Right atrium auricular region (tissue), 2 donors: ENCODE measurements around the gene C7orf57. TPM values are rescaled to one million over a fixed set of nuclear protein-coding genes. Genes with fewer than 3 reads are reported as not detected.
"Not testable (repeated sequence)": the region's sequence is repeated elsewhere in the genome, so short reads cannot be mapped to it uniquely, and the experiment has no call there.

Experiments
- DNase-seq: peaks from one replicate; pipeline ENCODE4 v3.0.0-alpha.2; 2019; ENCODE audit warnings: low spot score
- H3K27ac ChIP-seq, 2 donors: fragments of 200-600 bp; sonication (generic); 1 replicate in 1 of 2; 2 replicates in 1 of 2; pipeline ENCODE4 v1.5.1; 2016 to 2019
- H3K27me3 ChIP-seq, 2 donors: fragments of 200-600 bp; sonication (generic); one replicate each; pipeline versions ENCODE4 v1.5.1 to v1.6.0; 2017 to 2019
- H3K36me3 ChIP-seq: fragments of 200-600 bp; sonication (generic); one replicate; pipeline ENCODE4 v1.5.1; 2016
- H3K4me1 ChIP-seq, 2 donors: fragments of 200-600 bp; sonication (generic); one replicate each; pipeline versions ENCODE4 v1.5.1 to v1.6.0; 2017 to 2019
- H3K4me3 ChIP-seq, 2 donors: fragments of 200-600 bp; sonication (generic); 1 replicate in 1 of 2; 2 replicates in 1 of 2; pipeline ENCODE4 v1.5.1; 2017 to 2019; ENCODE audit warnings: mild to moderate bottlenecking in 1 of 2, moderate library complexity in 1 of 2
- H3K9me3 ChIP-seq, 2 donors: fragments of 200-600 bp; sonication (generic); one replicate each; pipeline ENCODE4 v1.5.1; 2019
- total RNA-seq, 2 donors: library from RNA; depleted of rRNA; stranded (reverse); fragments of >200 nt; gene quantifications; one replicate each; pipeline ENCODE4 v1.1.0, GENCODE V29; 2016
- TF ChIP-seq, protein P1 (sequence below), 2 donors: fragments of 200-600 bp; sonication (generic); IDR thresholded peaks; one replicate each; pipeline ENCODE4 v1.5.1; 2019; ENCODE audit warnings: antibody characterized with exemption in 2 of 2

The C7orf57 gene
- total RNA-seq, 2 donors from 2014 or later, result not detected

DNA sequence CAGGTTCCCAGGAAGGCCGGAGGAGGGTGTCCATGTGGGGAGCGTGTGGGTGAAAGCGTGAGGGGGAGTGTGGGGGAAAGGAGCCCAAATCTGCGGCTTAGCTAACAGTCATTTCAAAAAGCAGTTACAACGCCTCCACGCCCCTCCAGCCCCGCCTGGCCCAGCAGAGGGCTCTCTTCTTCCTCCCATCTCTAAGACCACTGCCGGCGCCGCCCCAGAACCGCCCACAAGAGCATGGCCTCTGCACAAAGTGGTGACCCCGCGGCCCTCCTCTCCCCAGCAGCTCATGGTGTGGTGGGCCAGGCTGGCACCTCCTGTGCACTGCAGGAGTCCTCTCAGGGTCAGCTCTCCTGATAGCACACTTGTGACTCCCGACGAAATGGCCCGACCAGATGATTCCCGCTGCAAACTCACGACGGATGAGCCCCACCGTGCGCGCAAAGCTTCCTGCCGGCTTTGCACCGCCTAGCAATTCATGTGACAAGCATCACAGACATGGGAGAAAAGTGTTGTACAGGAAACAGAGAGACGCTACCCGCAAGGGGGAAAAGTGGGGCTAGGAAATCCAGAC, 43.5 kb upstream of the C7orf57 start:
- Histone ChIP-seq H3K27ac (peak overlapping the region; percentile 15 to 64), H3K27me3 (no peaks in the 10 kb centered on the region), H3K4me1 (no peaks in the 10 kb centered on the region), H3K4me3 (peak overlapping the region; percentile 37 to 50), H3K36me3 (no peaks in the 10 kb centered on the region), H3K9me3 (no peaks in the 10 kb centered on the region)
- TF ChIP-seq, protein P1, sequence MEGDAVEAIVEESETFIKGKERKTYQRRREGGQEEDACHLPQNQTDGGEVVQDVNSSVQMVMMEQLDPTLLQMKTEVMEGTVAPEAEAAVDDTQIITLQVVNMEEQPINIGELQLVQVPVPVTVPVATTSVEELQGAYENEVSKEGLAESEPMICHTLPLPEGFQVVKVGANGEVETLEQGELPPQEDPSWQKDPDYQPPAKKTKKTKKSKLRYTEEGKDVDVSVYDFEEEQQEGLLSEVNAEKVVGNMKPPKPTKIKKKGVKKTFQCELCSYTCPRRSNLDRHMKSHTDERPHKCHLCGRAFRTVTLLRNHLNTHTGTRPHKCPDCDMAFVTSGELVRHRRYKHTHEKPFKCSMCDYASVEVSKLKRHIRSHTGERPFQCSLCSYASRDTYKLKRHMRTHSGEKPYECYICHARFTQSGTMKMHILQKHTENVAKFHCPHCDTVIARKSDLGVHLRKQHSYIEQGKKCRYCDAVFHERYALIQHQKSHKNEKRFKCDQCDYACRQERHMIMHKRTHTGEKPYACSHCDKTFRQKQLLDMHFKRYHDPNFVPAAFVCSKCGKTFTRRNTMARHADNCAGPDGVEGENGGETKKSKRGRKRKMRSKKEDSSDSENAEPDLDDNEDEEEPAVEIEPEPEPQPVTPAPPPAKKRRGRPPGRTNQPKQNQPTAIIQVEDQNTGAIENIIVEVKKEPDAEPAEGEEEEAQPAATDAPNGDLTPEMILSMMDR (IDR thresholded peaks at IDR 0.05), result peak; percentile 42 to 83
- DNase-seq, result peak; percentile 86

DNA sequence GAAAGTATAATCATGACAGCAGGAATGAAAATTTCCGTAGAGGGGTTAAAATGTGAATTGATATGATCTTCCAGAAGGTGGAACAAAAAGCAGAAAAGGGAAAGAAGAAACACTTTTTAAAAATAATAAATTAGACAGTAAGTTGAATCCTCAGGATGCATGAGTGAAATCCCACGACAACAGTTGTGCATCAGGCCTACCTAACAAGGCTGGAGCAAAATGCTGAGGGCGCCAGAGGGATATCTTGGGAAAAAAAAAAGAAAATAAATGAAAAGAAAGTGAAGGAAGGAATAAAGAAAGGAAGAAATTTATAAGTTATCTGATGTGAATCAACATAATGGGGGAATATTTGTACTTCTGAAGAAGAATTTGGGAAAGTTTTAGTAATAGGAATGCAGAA, 42.9 kb upstream of the C7orf57 start:
- Histone ChIP-seq H3K27me3 (no peaks in the 10 kb centered on the region), H3K4me3 (peak overlapping the region in 1 of 2 donors; percentile 50), H3K4me1 (no peaks in the 10 kb centered on the region), H3K36me3 (no peaks in the 10 kb centered on the region), H3K9me3 (no peaks in the 10 kb centered on the region), H3K27ac (peak overlapping the region in 1 of 2 donors; percentile 64)
- TF ChIP-seq, protein P1 (IDR thresholded peaks at IDR 0.05), result no peak
- DNase-seq, result no peak

DNA sequence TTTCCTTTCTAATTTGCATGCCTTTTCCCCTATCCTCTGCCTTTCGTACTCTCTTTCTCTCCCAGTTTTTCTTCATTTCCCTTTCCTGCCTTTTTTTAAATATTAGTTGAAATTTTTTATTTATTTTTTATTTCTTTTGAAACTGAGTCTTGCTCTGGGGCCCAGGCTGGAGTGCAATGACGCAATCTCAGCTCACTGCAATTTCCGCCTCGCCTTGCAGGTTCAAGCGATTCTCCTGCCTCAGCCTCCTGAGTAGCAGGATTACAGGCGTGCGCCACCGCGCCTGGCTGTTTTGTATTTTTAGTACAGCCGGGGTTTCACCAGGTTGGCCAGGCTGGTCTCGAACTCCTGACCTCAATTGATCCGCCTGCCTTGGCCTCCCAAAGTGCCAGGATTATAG, 35.9 kb upstream of the C7orf57 start:
- H3K9me3 ChIP-seq, result no peaks in the 10 kb centered on the region
- H3K4me1 ChIP-seq, result no peaks in the 10 kb centered on the region
- no peaks in the 10 kb centered on the region for H3K27me3 ChIP-seq
- H3K36me3 ChIP-seq, result no peaks in the 10 kb centered on the region
- DNase-seq, result no peak
- TF ChIP-seq, protein P1 (IDR thresholded peaks at IDR 0.05), result no peak
- no peak overlapping the region for H3K4me3 ChIP-seq
- no peak overlapping the region for H3K27ac ChIP-seq

DNA sequence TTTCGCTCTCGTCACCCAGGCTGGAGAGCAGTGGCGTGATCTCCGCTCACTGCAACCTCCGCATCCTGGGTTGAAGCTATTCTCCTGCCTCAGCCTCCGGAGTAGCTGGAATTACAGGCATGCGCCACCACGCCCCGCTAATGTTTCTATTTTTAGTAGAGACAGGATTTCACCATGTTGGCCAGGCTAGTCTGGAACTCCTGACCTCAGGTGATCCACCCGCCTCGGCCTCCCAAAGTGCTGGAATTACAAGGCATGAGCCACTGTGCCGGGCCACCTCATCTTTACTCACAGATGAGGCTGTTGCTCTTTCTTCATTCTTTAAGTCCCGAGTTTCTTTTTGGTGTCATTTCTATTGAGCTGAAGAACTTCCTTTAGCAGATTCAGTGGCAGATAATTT, 35.2 kb upstream of the C7orf57 start:
- H3K27ac ChIP-seq, H3K27me3 ChIP-seq, DNase-seq, H3K9me3 ChIP-seq, H3K4me1 ChIP-seq, H3K4me3 ChIP-seq, H3K36me3 ChIP-seq: not testable (repeated sequence)

DNA sequence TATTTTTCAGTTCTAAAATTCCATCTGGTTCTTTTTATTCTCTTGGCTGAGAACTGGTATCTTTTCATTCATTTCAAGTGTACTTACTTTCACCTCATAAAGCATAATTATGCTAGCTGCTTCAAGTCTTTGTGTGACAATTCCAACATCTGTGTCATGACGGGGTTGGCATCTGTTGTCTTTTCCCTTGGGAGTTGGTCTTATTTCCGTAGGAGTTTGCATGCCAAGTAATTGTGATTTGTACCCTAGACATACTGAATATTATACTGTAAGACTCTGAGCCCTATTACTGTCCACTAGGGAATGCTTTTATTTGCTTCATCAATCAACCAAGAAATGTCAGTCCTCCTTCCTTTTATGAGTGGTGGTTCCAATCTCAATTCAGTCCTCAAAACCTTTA, 31.3 kb upstream of the C7orf57 start:
- Histone ChIP-seq H3K36me3 (no peaks in the 10 kb centered on the region), H3K27ac (no peak overlapping the region), H3K27me3 (no peaks in the 10 kb centered on the region), H3K4me1 (no peaks in the 10 kb centered on the region), H3K9me3 (no peaks in the 10 kb centered on the region), H3K4me3 (no peak overlapping the region)
- no peak for DNase-seq
- TF ChIP-seq, protein P1 (IDR thresholded peaks at IDR 0.05), result no peak

DNA sequence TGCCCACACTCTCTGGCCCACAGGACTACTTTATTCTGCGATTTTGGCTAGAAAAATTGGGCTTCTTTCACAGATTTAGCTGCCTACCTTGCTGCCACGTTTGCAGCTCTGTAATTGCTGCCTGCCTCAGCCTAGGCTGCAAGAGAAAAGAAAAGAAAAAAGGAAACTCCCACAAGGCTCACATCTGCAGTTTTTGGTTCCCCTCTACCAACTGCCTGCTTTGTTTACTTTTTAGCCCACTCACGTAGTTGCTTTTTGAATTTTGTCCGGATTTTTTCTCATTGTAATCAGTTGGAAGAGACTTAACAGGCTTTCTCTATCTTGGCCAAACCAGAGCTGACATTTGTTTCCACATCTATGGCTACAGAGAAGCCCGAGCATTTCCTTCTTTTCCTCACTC, 30.7 kb upstream of the C7orf57 start:
- no peak overlapping the region for H3K4me3 ChIP-seq
- no peaks in the 10 kb centered on the region for H3K4me1 ChIP-seq
- H3K36me3 ChIP-seq, result no peaks in the 10 kb centered on the region
- H3K27ac ChIP-seq, result no peak overlapping the region
- no peaks in the 10 kb centered on the region for H3K27me3 ChIP-seq
- DNase-seq, result no peak
- H3K9me3 ChIP-seq, result no peaks in the 10 kb centered on the region
- TF ChIP-seq, protein P1 (IDR thresholded peaks at IDR 0.05), result no peak
